ENCODE measurements around the gene SCARB1. TPM values are rescaled to one million over a fixed set of nuclear protein-coding genes. Genes with fewer than 3 reads are reported as not detected.

SCARB1 gene
- total and polyA plus RNA-seq, 2 of the 13 experiments (the other 11 are each of a cell fraction or from before 2014, with no cell fraction given), result 63.4 to 160 TPM

- TF ChIP-seq ZNF639 (CRISPR knock-in tag; conservative IDR thresholded peaks at IDR 0.05) (no peak), ZNF720 (CRISPR knock-in tag; IDR thresholded peaks at IDR 0.05) (no peak), KDM5A (IDR thresholded peaks at IDR 0.05; ENCODE audit: borderline replicate concordance, low read length) (no peak), DDIT3 (CRISPR knock-in tag; IDR thresholded peaks at IDR 0.05) (no peak), ZFY (CRISPR knock-in tag; IDR thresholded peaks at IDR 0.05) (peak; percentile 89), FOSL1 (CRISPR knock-in tag; IDR thresholded peaks at IDR 0.05; ENCODE audit: borderline replicate concordance) (no peak), MAZ (IDR thresholded peaks at IDR 0.05; ENCODE audit: borderline replicate concordance, low read depth, low read length) (peak; percentile 82; the same call in 1 of the 2 replicates), MAZ (CRISPR knock-in tag; IDR thresholded peaks at IDR 0.05; ENCODE audit: low read depth) (no peak), SP4 (CRISPR knock-in tag; IDR thresholded peaks at IDR 0.05) (peak; percentile 74; the same call in 1 of the 2 replicates), ZNF34 (CRISPR knock-in tag; IDR thresholded peaks at IDR 0.05; ENCODE audit: borderline replicate concordance) (no peak), HNF4A (CRISPR knock-in tag; IDR thresholded peaks at IDR 0.05) (no peak), ZNF205 (CRISPR knock-in tag; IDR thresholded peaks at IDR 0.05) (0 out of 2 replicates have a peak, but pooled peaks have one; percentile 51), ZNF770 (CRISPR knock-in tag; IDR thresholded peaks at IDR 0.05) (peak; percentile 59; the same call in 1 of the 2 replicates), RAD51 (IDR thresholded peaks at IDR 0.05; ENCODE audit: borderline replicate concordance) (no peak), SP1 (IDR thresholded peaks at IDR 0.05) (no peak), SP1 (CRISPR knock-in tag; IDR thresholded peaks at IDR 0.05) (peak; percentile 71), ZFP82 (CRISPR knock-in tag; IDR thresholded peaks at IDR 0.05; ENCODE audit: borderline replicate concordance) (peak; percentile 82; the same call in 1 of the 2 replicates), ZNF780A (CRISPR knock-in tag; IDR thresholded peaks at IDR 0.05) (no peak), ZNF335 (CRISPR knock-in tag; IDR thresholded peaks at IDR 0.05) (no peak), JDP2 (CRISPR knock-in tag; IDR thresholded peaks at IDR 0.05; ENCODE audit: borderline replicate concordance) (no peak), YY1 (IDR thresholded peaks at IDR 0.05; ENCODE audit: insufficient read depth, insufficient replicate concordance, low read depth, low read length) (peak; percentile 88), HOXA5 (CRISPR knock-in tag; IDR thresholded peaks at IDR 0.05) (0 out of 2 replicates have a peak, but pooled peaks have one; percentile 49), KDM4B (CRISPR knock-in tag; IDR thresholded peaks at IDR 0.05) (no peak), ETV6 (CRISPR knock-in tag; conservative IDR thresholded peaks at IDR 0.05) (0 out of 2 replicates have a peak, but pooled peaks have one; percentile 43), MAFK (conservative IDR thresholded peaks at IDR 0.05 in 1 of 2, IDR thresholded peaks at IDR 0.05 in 1 of 2; ENCODE audit: low read length in 2 of 2) (no peak), CCAR2 (optimal IDR thresholded peaks at IDR 0.05; ENCODE audit: low read depth, low read length) (no peak), ZC3H4 (CRISPR knock-in tag; IDR thresholded peaks at IDR 0.05; ENCODE audit: borderline replicate concordance) (no peak), HDAC6 (IDR thresholded peaks at IDR 0.05; ENCODE audit: low read depth, low read length) (no peak), CENPX (CRISPR knock-in tag; IDR thresholded peaks at IDR 0.05) (no peak)
These were observed at the start of gene SCARB1 (continued) for GRCh38 chr12:124863416-124864325.
